ENCODE results near the gene GPR82. TPM values are rescaled to one million over a fixed set of nuclear protein-coding genes. Genes with fewer than 3 reads are reported as not detected.

Gene GPR82
- total and polyA plus RNA-seq, 2 of the 8 experiments (the other 6 are each of a cell fraction or from before 2014, with no cell fraction given), result not detected

GRCh38 chrX:41703574-41704029 lies 20.4 kb upstream of the GPR82 start (continued):
- TF ChIP-seq CHD7 (IDR thresholded peaks at IDR 0.05; ENCODE audit: insufficient replicate concordance, low read length), result no peak

Data from H1 (cell line).